ENCODE results near the gene KIF2A.

Gene KIF2A

DNA sequence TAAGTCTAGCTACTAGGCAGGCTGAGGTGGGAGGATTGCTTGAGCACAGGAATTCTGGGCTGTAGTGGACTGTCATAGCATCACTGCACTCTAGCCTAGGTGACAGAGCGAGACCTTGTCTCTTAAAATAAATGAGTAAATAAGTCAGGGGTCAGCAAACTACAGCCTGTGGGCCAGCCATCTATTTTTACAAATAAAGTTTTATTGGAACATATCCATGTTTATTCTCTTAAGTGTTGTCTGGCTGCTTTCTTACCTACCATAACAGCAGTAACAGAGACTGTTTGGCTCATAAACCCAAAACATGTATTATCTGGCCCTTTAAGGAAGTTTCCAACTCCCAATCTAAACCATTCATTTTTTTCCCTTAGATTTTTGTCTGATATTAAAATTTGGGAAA, 68.1 kb downstream of the KIF2A start:
- no peak for DNase-seq (ENCODE audit: extremely low read depth in 1 of 2, low read depth in 1 of 2)

DNA sequence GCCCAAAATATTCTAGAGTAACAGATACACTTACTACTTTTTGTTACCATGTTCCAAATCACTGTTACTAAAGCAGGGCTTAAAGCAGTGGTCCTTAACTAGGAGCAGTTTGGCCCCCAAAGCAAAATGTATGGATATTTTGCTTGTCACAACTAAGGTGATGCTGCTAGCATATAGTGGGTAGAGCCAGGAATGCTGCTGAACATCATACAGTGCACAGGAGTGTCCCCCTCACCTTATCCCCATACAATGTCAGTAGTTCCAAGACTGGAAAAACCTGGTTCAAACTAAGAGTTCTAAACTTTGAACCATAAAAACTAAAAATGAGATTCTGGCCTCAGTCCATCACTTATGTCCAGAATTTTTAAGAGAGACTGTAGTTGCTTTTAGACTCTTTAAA, 69.6 kb downstream of the KIF2A start:
- DNase-seq (ENCODE audit: extremely low read depth in 1 of 2, low read depth in 1 of 2), result no peak

DNA sequence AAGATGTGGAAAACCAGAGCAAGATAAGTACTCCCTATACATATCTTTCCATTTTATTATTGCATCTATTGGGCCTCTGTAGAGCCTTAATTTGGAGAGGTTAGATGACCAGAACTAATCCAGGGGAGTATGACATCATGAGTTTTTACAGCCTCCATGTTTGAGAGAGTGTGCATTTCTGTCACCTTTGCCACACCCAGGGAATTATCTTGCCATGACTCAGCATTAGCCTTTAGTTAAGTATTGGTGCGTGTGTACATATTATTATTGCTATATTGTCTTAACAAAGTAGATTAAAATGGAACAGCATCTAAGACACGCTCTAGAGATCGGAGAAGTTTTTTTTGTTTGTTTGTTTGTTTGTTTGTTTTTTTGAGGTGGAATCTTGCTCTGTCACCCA, 70.1 kb downstream of the KIF2A start:
- no peak for DNase-seq (ENCODE audit: extremely low read depth in 1 of 2, low read depth in 1 of 2)

DNA sequence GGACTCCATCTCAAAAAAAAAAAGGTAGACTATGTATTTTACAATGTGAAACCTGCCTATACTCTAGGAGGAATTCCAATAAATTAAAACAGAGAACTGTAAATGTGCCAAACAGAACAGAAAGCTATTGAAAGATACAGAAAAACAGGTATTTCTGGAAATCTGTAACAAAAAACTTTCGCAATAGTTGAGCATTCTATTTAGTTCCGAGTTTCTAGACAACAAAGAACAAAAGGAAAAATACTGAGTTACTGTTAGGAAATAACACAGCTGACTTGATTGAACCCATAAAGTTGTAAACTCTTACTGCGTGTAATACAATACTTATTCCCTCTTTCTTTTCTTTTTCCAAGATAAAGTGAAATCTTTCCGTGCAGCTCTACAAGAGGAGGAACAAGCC, 79.1 kb downstream of the KIF2A start:
- no peak for DNase-seq (ENCODE audit: extremely low read depth in 1 of 2, low read depth in 1 of 2)

DNA sequence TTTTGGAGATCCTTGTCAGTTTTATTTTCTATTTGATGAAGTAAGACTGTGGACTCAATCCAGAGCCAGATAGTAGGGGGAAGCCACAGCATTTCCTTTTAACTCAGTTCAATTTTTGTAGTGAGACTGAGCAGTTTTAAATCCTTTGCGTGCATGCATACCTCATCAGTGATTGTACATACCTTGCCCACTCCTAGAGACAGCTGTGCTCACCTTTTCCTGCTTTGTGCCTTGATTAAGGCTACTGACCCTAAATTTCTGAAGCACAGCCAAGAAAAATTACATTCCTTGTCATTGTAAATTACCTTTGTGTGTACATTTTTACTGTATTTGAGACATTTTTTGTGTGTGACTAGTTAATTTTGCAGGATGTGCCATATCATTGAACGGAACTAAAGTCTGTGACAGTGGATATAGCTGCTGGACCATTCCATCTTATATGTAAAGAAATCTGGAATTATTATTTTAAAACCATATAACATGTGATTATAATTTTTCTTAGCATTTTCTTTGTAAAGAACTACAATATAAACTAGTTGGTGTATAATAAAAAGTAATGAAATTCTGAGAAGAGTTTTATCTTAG, 79.9 kb downstream of the KIF2A start:
- no peak for DNase-seq (ENCODE audit: extremely low read depth in 1 of 2, low read depth in 1 of 2)

DNA sequence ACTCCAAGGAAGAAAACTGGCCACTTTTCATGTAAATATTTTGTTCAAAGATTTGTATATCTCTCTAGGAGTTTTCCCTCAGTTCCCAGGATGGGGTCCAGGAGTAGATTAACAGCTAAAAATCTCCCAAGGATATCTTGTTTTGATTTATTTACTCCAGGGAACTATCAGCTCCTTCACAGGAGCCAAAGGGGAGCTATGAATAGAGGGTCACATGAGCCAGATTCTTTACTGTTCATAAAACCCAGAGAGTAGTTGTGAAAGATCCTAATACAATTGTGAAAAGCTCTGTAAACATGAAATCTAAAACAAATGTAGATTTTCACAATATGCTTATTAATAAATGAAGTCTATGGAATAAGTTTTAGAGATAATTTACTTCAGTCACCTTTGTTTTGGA, 80.8 kb downstream of the KIF2A start:
- no peak for DNase-seq (ENCODE audit: extremely low read depth in 1 of 2, low read depth in 1 of 2)

DNA sequence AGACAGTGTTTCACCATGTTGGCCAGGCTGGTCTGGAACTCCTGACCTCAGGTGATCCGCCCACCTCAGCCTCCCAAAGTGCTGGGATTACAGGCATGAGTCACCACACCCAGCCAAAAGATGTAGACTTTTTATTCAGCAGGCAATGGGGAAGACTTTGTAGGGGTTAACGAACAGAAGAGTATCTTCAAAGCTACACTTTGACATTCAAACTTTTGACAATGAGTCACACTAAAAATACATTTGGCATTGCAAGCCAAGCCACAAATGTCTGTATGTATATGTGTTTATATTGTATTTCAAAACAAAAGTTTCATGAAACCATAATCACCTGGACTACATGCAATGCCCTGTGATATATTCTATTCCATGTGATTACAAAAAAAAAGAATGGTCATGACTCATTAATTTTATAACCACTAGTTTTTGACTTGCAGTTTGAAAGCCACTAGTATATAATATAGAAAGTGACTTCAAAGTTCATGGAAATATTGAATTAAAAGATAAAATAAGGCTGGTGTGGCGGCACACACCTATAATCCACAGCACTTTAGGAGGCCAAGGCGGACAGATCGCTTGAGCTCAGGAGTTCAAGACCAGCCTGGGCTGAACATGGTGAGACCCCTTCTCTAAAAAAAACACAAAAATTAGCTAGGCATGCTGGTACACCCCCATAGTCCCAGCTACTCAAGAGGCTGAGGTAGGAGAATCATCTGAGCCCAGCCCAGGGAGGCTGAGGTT, 89.4 kb downstream of the KIF2A start:
- DNase-seq (ENCODE audit: extremely low read depth in 1 of 2, low read depth in 1 of 2), result no peak

DNA sequence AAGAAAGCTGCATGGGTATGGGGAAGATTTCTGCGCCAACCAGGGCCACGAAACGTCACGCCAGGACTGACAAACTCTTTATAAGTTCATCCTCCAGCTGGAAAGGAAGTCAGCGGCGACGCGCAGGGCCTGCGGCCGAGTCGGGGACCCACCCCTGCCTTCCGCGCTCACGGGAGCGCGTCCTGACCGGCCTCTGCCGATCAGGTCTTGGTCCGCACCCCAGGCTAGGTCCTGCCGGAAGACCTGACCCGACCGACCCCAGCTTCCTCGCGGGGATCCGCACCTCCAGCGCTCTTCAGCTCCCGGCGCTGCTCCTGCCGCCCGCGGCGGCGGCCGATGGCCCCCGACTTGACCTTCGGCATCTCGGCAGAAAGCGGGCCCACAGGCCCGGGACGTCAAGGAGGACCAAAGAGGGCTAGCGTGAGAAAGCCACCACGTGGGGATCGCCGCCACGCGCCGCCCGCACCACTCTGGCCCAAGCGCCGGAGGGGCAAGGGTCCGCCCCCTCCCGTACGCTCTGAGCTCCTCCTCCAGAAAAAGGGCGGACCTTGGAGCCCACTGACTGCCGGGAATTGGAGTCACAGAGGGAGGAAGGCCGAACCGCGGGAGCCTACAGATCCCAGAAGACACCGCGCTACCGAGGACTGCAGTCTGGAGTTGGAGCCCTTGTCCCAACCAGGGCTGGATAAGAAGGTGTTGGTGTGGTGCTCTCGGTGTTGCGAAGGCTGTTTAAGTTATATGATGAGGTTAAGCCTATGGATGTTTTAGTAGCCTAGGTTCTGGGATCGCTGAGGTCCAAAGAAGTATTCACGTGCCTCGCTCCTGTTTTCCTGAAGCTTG, 97.6 kb downstream of the KIF2A start, which contains the start of gene DIMT1:
Gene DIMT1 (minus strand): TSS at position 495 of the 840 bp plus-strand sequence. CDS start 133 bp downstream, at position 362.
- DNase-seq (ENCODE audit: extremely low read depth in 1 of 2, low read depth in 1 of 2), result peak; percentile 72 to 82

DNA sequence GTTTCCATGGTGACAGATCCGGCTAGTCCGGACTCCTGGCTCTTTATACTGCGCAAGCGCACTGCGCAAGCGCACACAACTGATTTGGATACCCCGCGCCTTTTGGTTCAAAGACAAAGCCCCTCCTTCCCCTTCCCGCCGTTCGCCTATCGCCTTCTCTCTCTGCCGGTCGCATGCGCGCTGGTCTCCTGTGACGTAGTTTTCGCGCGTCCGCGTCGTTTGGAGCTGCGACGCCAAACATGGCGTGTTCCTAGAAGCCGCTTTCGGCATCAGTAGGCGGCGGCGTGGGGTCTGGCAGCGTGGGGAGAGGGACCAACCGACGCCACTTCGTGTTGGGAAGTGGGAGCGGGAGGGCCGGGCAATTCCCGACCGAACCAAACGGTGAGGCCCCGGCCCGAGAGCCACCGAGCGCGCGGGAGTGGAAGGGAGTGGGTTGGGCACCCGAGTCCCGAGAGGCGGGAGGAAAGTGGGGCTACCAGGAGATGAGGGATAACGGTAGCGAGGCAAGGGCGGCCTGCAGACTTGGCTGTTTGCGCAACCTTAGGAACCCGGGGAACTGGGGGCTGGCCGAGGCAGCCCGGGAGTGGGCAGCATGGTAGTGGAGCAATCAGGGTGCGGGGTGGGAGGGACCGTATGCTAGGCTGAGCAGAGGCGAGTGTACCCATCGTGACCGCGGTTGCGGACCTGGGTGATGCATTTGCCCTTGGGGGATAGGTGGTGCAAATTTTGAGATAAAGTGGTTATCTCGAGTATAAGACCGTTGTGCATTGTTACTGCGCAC, 106.7 kb downstream of the KIF2A start, which contains the start of gene IPO11:
Gene IPO11 (plus strand): TSS at position 215 of the 781 bp plus-strand sequence. CDS start 24,517 bp downstream, outside the sequence.
- peak; percentile 97 to 98 for DNase-seq (ENCODE audit: extremely low read depth in 1 of 2, low read depth in 1 of 2)

DNA sequence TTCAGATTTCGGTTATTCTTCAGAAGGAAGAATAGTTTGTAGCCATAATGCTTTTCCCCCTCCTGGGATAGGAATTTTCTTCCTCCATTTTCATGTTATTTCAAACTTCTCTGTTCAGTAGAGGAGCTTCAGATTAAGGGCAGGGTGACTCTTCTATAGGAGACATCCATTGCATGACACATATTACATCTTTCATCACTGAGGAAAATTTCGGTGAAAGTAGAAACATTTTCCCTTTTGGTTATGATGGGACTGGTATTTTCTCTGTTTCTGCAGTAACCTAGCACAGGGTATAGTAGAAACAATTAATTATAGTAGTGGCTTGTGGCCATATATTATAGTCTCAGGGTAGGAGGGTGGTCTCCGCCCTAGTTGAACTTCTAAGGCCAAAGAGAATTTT, 107.7 kb downstream of the KIF2A start:
- DNase-seq (ENCODE audit: extremely low read depth in 1 of 2, low read depth in 1 of 2), result no peak

DNA sequence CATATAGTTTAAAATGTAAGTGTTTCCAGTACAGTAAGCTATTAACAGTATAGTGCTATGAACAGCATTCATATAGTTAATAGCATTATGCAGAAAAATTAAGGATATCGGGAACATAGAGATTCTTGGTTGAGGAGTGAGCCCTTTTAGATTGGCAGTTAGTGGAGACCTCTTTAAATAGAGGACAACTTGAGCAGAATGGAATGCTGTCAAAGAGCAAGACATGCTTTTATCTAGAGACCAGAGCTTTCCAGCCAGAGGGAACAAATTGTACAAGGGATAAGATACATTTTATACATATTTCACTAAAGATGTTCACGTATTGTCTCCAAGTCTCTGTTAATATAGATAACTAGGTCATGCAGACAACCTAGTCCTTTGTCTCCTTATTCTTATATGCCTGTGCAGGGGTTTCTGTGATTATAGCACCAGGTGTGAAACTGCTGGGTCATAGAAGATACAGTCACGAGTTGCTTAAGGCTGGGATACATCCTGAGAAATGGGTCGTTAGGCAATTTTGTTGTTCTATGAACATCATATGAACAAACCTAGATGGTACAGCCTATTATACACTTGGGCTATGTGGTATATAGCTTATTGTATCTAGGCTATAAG, 112.6 kb downstream of the KIF2A start:
- no peak for DNase-seq (ENCODE audit: extremely low read depth in 1 of 2, low read depth in 1 of 2)

DNA sequence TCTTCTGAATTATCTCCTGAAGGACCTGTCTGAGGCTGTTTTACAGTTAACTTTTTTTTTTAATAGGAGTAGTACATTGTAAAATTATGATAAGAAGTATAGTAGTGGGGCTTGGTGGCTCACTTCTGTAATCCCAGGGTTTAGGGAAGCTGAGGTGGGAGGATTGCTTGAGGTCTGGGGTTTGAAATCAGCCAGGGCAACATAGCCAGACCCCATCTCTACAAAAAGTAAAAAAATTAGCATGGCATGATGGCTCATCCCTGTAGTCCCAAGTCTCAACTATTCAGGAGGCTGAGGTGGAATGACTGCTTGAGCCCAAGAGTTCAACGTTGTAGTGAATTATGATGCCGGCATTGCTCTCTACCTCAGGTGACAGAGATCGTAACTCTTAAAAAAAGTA, 113.6 kb downstream of the KIF2A start:
- DNase-seq (ENCODE audit: extremely low read depth in 1 of 2, low read depth in 1 of 2), result no peak

DNA sequence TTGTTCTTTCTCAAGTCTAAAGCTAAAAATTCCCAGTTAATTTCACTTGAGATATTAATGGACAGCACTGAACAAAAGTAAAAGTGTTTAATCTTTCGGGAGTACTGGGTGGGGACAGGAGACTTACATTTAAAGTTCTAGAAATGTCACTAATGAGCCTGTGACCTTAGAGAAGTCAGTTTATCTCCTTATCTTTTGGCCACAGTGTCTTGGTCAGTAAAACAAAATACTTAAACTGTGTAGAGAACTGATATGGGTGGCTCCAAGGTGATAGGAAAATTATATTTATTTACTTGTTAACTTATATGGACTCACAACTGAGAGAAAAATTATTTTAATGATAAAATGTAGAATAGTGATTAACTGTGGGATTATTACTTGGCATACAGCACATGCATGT, 115.4 kb downstream of the KIF2A start:
- no peak for DNase-seq (ENCODE audit: extremely low read depth in 1 of 2, low read depth in 1 of 2)

DNA sequence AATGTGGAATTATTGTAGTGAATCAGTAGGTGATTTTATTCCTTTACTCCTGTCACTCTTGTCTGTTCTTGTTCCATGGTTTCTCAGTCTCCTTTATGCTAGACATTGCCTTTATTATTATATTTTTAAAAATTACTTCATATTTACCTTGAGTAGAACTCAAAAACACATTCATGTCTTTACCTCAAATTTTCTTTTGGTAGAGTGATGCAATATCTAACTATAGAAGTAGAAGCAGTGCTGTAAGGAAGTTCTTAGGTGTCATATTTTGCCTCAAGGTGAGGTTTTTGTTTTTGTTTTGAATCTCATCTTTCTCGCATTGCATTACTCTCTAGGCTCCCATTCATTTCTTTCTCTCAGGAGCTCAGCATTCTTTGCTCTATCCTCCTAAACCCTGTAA, 118.8 kb downstream of the KIF2A start:
- no peak for DNase-seq (ENCODE audit: extremely low read depth in 1 of 2, low read depth in 1 of 2)

DNA sequence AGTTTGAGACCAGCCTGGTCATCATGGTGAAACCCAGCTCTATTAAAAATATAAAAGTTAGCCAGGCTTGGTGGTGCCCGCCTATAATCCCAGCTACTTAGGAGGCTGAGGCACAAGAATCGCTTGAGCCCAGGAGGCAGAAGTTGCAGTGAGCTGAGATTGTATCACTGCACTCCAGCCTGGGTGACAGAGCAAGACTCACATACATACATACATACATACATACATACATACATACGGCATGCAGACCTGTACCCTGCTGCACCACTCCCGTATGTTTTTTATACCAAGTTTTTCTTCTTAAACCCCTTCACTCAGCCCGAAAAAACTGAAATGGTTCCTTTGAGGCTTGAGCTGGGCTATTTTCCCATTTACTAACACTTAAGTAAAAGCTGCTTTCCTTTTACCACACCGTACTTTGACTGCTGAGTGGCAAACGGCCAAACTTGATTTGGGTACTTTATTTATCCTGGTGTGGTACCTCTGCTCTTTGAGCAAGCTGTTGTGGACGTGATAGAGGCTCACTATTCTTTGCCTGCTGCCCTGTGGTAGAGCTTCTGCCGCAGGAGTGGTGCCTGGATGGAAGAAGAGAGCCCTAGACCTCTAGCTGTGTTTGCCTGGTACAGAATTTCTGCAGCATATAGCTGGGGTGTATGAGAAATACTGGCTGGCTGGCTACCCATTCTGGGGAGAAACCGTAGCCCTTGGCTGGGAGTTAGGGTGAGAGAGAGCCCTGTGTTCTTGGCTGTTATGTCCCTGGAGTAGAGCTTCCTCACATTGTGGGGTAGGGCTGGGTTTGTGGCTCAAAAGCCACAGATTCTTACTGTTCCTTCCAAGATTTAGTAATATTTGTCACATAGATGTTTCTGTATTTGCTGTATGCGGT, 126.0 kb downstream of the KIF2A start:
- no peak for DNase-seq (ENCODE audit: extremely low read depth in 1 of 2, low read depth in 1 of 2)

DNA sequence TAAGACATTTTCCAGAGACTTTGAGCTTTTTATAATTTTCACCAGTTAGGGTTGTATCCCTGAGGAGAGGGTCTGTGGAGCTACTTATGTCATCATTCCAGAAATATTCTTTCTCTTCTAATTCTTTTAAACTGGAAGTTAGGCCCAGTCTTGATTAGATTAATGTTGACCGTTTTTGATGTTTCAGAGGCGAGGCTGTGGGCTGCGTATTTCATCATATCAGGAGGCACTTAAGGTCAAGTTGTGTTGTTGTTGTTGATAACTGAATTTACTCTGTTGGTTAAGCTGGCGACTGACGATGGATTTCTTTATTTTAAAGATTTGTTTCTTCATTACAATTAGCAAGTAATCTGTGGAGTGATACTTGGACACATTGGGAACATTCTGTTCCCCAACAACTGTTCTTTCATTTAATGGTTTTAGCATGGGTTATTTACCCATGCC, 126.6 kb downstream of the KIF2A start:
- DNase-seq (ENCODE audit: extremely low read depth in 1 of 2, low read depth in 1 of 2), result no peak

Data from activated CD8-positive, alpha-beta memory T cell treated with anti-CD3 and anti-CD28 coated beads for 1 hour (primary cell).